Spleen (tissue), 7 donors: Measurements from ENCODE around the gene SORL1.

ENCODE experiments used
- CTCF ChIP-seq, 11 experiments: fragments of 200-600 bp in 7 of 11; fragments of 450-650 bp in 4 of 11; sonication (generic) in 4 of 11; IDR thresholded peaks in 8 of 11; conservative IDR thresholded peaks in 3 of 11; 1 replicate in 7 of 11; 2 replicates in 4 of 11; pipeline versions ENCODE4 v1.4.0 to v1.8.0; 2016 to 2021; ENCODE audit warnings: antibody characterized with exemption in 11 of 11, inconsistent platforms in 4 of 11, mild to moderate bottlenecking in 1 of 11
- POLR2A ChIP-seq, 3 donors: fragments of 450-650 bp; IDR thresholded peaks; one replicate each; pipeline ENCODE4 v1.5.1; 2017; ENCODE audit warnings: antibody characterized with exemption in 3 of 3, mild to moderate bottlenecking in 1 of 3
- POLR2AphosphoS5 ChIP-seq, 3 donors: sonication (generic); formaldehyde crosslinking; IDR thresholded peaks; one replicate each; pipeline ENCODE4 v1.5.1; 2017; ENCODE audit warnings: antibody characterized with exemption in 3 of 3
- donor health status: DM: no; HTN: no; CAD: no; lungs with moderate emphysema.
- donor health status: DM: no; HTN: no; CAD: no.
- donor health status: DM: no; HTN: no; CAD: no.

- TF ChIP-seq CTCF (IDR thresholded peaks at IDR 0.05 in 8 of 11, conservative IDR thresholded peaks at IDR 0.05 in 3 of 11) (no peak), POLR2A (IDR thresholded peaks at IDR 0.05) (no peak), POLR2AphosphoS5 (IDR thresholded peaks at IDR 0.05) (no peak)
Observed at GRCh38 chr11:121523581-121524232, 71.6 kb downstream of the SORL1 start.
